Body of pancreas (tissue), 4 donors: Measurements from ENCODE around the gene MAP4K4. TPM values are rescaled to one million over a fixed set of nuclear protein-coding genes. Genes with fewer than 3 reads are reported as not detected.
"Not testable (repeated sequence)": the region's sequence is repeated elsewhere in the genome, so short reads cannot be mapped to it uniquely, and the experiment has no call there.

Experiments
- ATAC-seq: fragments of 150-250 bp; one replicate; pipeline ENCODE4 v1.9.1; 2016
- DNase-seq, 4 donors: peaks; one replicate each; pipeline ENCODE4 v3.0.0-alpha.2; 2019
- H3K27ac ChIP-seq, 4 donors: fragments of 200-600 bp; sonication (generic); 1 replicate in 3 of 4; 2 replicates in 1 of 4; pipeline versions ENCODE4 v1.5.1 to v1.6.1; 2016 to 2019; ENCODE audit warnings: mild to moderate bottlenecking in 1 of 4, mixed read lengths in 1 of 4, moderate library complexity in 1 of 4
- H3K27me3 ChIP-seq, 2 donors: fragments of 200-600 bp; sonication (generic); one replicate each; pipeline ENCODE4 v1.6.0; 2016; ENCODE audit warnings: mild to moderate bottlenecking in 1 of 2
- H3K36me3 ChIP-seq, 2 donors: fragments of 200-600 bp; sonication (generic); replicated peaks in 1 of 2; 2 replicates each; pipeline ENCODE4 v1.5.1; 2016; ENCODE audit warnings: low read depth in 2 of 2; ENCODE audit not compliant: insufficient read depth in 1 of 2
- H3K4me1 ChIP-seq: fragments of 200-600 bp; sonication (generic); one replicate; pipeline ENCODE4 v1.6.0; 2016
- H3K4me3 ChIP-seq, 2 donors: fragments of 200-600 bp; sonication (generic); 1 replicate in 1 of 2; 2 replicates in 1 of 2; pipeline ENCODE4 v1.5.1; 2016 to 2019
- H3K9me3 ChIP-seq, 3 donors: fragments of 200-600 bp; sonication (generic); 1 replicate in 2 of 3; 2 replicates in 1 of 3; pipeline ENCODE4 v1.5.1; 2016
- CTCF ChIP-seq, 7 experiments: fragments of 450-650 bp in 4 of 7; fragments of 200-600 bp in 3 of 7; sonication (generic) in 3 of 7; IDR thresholded peaks; one replicate each; pipeline ENCODE4 v1.5.1; 2016 to 2019; ENCODE audit warnings: antibody characterized with exemption in 7 of 7
- POLR2A ChIP-seq, 3 donors: fragments of 450-650 bp; IDR thresholded peaks; one replicate each; pipeline ENCODE4 v1.6.1; 2016; ENCODE audit warnings: antibody characterized with exemption in 3 of 3, mild to moderate bottlenecking in 2 of 3
- WGBS, 2 donors: methylation state at CpG; one replicate each; pipeline ENCODE4 v1.1.5; 2017; 5-methylcytosine and 5-hydroxymethylcytosine counted together
- intact Hi-C: fragments of 100-400 bp; cut with DNase I; formaldehyde crosslinking; loops from one replicate; pipeline ENCODE4 v1.15.1; 2023
- total RNA-seq, 2 donors: library from RNA; depleted of rRNA; stranded (reverse); fragments of >200 nt; gene quantifications; one replicate each; pipeline ENCODE4 v1.1.0, GENCODE V29; 2016

MAP4K4 gene
- total RNA-seq, 2 donors from 2014 or later, result 22.1 to 25.1 TPM

GRCh38 chr2:101930847-101931246 is 233.3 kb downstream of the MAP4K4 start:
- H3K27me3 ChIP-seq, result no peaks in the 10 kb centered on the region
- TF ChIP-seq POLR2A (IDR thresholded peaks at IDR 0.05) (no peak), CTCF (IDR thresholded peaks at IDR 0.05) (no peak)
- DNase-seq (no peak), ATAC-seq (no peak)
- no peaks in the 10 kb centered on the region for H3K36me3 ChIP-seq
- H3K4me1 ChIP-seq, result no peaks in the 10 kb centered on the region
- no peak overlapping the region for H3K4me3 ChIP-seq
- H3K27ac ChIP-seq, result no peak overlapping the region
- intact Hi-C loops, result no loop called here
- WGBS, 2 donors, result 58 to 75% methylated on average over 4 of the region's 4 CpGs
- peaks cover 0 to 7% (median 0%) of the 10 kb centered on the region in 3 donors for H3K9me3 ChIP-seq

GRCh38 chr2:101931402-101931801 is 233.9 kb downstream of the MAP4K4 start:
- 50 to 64% methylated on average over 3 of the region's 3 CpGs for WGBS, 2 donors
- no peak for TF ChIP-seq POLR2A (IDR thresholded peaks at IDR 0.05)
- no peak for TF ChIP-seq CTCF (IDR thresholded peaks at IDR 0.05)
- no peak for ATAC-seq
- no peak for DNase-seq
- Histone ChIP-seq H3K9me3 (peaks cover 0 to 7% (median 0%) of the 10 kb centered on the region in 3 donors), H3K4me1 (no peaks in the 10 kb centered on the region), H3K4me3 (no peak overlapping the region), H3K36me3 (no peaks in the 10 kb centered on the region), H3K27me3 (no peaks in the 10 kb centered on the region), H3K27ac (no peak overlapping the region)
- intact Hi-C loops, result no loop called here

GRCh38 chr2:101935764-101936163 is 238.3 kb downstream of the MAP4K4 start:
- H3K27ac ChIP-seq, H3K4me1 ChIP-seq, H3K36me3 ChIP-seq, intact Hi-C loops, H3K9me3 ChIP-seq, H3K4me3 ChIP-seq, H3K27me3 ChIP-seq, ATAC-seq, DNase-seq: not testable (repeated sequence)
- WGBS, 2 donors, result 61 to 81% methylated on average over 3 to 4 of the region's 4 CpGs

GRCh38 chr2:101942851-101943250 is 245.3 kb downstream of the MAP4K4 start:
- no peak overlapping the region for H3K4me3 ChIP-seq
- H3K36me3 ChIP-seq, result no peaks in the 10 kb centered on the region
- no peak overlapping the region for H3K27ac ChIP-seq
- no peaks in the 10 kb centered on the region for H3K9me3 ChIP-seq
- H3K4me1 ChIP-seq, result no peaks in the 10 kb centered on the region
- WGBS, 2 donors, result 75 to 78% methylated on average over 3 of the region's 3 CpGs
- no peak for TF ChIP-seq POLR2A (IDR thresholded peaks at IDR 0.05)
- no peak for TF ChIP-seq CTCF (IDR thresholded peaks at IDR 0.05)
- ATAC-seq (no peak), DNase-seq (no peak)
- H3K27me3 ChIP-seq, result no peaks in the 10 kb centered on the region
- intact Hi-C loops, result no loop called here

Other genes starting within 250 kb of the MAP4K4 start
- not detected for gene RFX8, start 222.6 kb upstream of the MAP4K4 start, total RNA-seq